GM18873 (cell line): ENCODE results near the gene FDXR.
"Not testable (repeated sequence)": the region's sequence is repeated elsewhere in the genome, so short reads cannot be mapped to it uniquely, and the experiment has no call there.

Source experiments
- ATAC-seq: cut with Tn5 transposase; IDR thresholded peaks from one replicate; pipeline ENCODE4 v1.9.1; 2021; ENCODE audit warnings: mild to moderate bottlenecking, moderate library complexity, moderate number of reproducible peaks; ENCODE audit not compliant: unreplicated experiment, low FRiP score

The FDXR gene, protein sequence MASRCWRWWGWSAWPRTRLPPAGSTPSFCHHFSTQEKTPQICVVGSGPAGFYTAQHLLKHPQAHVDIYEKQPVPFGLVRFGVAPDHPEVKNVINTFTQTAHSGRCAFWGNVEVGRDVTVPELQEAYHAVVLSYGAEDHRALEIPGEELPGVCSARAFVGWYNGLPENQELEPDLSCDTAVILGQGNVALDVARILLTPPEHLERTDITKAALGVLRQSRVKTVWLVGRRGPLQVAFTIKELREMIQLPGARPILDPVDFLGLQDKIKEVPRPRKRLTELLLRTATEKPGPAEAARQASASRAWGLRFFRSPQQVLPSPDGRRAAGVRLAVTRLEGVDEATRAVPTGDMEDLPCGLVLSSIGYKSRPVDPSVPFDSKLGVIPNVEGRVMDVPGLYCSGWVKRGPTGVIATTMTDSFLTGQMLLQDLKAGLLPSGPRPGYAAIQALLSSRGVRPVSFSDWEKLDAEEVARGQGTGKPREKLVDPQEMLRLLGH

DNA sequence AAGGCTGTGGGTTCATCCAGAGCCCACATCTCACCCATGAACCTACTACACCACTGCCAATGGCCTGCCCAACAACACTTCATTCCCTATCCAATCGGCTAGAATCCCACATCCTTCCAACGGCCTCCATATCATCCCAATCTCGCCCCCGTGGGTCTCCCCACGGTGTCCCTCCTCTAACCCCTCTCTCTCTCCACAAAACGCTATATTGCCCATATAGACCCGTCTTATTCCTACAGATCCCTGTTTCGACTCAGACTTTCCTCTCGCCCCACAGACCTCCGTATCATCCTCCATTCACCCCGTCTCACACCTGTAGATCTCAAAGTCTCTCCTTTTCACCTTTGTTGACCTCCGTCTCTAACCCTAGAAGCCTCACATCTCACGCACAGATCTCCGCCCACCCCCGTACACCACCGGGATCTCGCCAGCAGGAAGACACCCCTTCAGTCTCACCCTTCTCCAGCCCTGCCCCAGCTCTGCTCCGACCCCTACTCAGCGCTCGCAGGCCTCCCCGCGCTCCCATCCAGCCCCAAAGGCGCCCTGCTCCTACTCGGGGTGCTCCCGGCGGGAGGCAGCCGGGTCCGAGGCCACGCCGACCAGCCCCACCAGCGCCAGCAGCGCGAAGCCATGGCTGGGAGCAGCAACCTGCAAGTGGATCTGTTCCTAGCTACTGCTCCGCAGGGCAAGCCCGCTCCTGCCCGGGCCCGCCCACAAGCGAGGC is at the start of gene FDXR:
FDXR (minus strand) TSS at position 682 of the 724 bp plus-strand sequence; CDS start at position 632, 50 bp downstream.
- peak; percentile 18 for ATAC-seq

DNA sequence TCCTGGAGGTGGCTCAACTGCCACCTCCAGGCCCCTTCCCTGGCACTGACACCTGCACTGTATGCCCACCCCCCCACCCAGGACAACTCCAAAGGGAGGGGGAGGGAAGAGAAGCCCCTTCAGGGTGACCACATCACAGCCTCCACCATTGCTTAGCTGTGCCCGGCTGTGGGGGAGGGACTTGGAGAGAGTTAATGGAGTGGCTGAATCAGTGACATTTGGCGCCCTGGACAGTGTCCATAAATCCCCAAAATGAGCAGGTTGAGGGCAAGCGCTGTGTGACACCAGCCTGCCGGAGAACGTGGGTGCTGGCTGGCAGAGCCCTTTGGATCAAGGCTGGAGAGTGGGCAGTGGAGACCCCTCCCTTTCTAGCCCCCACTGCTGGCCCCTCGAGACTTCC is 49.4 kb upstream of the FDXR start:
- no peak for ATAC-seq

DNA sequence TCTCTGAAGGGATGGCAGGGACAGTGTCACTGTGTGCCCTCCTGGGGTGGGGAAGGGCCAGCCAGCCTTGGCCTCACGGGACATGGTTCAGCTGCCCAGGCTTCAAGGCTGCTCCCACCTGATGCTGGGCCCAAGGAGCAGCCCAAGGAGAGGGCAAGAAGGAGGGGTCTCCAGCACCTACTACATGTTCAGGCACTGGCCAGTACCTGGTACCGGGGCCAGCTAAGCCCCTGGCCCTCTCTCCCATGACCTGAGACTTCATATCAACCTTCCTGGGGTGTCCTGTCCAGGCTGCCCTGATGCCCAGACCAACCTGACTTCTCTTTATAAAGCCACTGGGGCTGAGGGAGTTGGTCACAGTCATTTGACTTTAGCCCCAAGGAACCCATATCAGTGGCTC is 49.0 kb upstream of the FDXR start:
- ATAC-seq: no peak

DNA sequence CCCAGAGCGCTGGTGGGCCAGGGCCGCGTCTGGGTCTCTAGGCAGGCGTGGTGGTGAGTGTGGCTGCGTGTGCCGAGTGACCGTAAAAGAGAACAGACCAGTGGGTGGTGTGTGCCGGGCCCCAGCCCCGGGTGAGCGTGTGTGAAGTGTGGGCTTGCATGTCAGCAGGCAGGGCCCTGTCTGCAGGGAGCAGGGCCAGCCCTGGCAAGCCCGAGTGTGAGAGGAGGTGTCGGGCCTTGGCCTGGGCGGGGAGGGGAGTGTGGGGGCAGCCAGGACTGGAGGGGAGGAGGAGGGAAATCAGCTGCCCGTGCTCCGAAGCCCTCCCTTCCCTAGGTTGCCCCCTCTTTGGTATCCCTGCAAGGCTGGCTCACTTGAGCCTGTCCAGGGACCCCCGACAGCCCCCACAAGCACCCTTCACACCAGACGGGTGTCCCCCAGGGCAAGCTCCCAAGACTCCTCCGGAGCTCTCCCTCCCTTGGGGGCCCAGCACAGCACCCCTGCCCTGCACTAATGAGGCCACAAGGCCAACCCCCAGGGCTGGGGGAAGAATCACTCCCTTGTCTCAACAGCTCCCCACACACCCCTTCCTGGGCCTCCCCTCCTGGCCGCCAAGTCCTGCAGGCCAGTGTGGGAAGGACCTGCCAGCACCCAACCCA is 48.4 kb upstream of the FDXR start:
- no peak for ATAC-seq

DNA sequence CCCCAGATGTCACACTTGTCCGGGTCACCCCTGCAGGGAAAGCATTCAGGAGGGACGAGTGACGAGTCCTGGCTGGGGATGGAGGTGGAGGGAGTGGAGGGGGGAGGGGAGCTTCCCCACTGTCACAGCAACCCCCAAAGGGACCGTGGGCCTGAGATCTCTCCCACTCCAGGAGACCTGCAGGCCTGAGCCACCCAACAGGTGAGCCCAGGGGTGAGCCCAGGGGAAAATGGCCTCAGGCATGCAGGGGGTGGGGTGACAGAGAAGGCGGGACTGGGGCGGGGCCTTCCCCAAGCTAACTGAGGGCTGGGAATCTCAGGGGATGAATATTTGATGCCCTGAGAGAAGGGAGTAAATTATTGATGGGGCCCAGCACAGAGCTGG is 47.8 kb upstream of the FDXR start:
- no peak for ATAC-seq

DNA sequence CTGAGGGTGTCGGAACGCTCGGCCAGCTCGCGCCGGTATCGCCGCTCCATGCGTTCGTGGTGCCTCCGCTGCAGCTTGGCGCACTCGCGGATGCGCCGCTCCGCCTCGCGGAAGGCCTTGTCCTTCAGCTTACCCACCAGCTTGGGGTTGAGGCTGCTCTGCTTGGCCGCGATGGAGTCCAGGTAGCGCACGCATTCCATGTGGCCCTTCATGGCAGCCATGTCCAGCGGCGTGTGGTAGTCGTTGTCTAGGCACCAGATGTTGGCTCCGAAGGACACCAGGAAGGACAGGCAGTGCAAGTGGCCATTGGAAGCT is 47.5 kb upstream of the FDXR start:
- no peak for ATAC-seq

DNA sequence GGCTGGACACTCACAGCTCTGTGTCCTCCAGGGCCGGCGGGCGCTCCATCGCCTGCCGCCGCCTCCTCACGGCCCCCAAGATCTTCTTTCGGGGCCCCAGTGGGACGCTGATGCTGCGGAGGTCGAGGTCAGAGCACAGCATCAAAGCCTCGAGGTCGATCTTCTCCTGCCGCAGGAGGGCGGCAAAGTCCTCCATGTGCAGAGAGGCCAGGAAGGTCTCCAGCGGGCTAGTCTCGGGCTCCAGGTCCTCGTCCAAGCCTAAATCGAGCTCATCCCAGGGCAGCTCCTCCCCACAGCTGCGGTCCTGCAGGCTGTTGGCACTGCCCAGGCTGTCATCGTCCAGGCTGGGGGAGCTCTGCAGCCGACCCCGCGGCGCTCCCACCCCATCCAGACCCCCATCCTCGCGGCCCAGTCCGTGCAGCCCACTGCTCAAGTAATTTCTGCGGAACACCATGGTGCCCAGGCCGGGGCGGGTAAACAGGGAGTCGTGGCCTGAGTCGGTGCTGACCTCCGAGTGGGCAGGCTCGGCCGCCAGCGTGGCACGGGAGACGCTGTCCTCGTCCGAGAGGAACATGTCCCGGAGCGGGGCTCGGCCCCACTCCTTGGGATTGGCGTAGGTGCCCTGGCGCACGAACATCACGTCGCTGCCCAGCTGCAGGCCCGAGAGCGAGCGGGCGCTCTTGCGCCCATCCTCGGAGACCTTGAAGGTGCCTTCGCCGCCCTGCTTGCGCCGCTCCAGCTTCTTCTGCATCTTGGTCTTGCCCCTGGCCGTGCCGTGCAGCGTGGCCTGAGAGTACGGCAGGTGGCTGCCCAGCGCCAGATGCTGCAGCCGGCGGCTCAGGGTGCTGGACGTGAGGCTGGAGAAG is 46.9 kb upstream of the FDXR start:
- ATAC-seq: no peak

DNA sequence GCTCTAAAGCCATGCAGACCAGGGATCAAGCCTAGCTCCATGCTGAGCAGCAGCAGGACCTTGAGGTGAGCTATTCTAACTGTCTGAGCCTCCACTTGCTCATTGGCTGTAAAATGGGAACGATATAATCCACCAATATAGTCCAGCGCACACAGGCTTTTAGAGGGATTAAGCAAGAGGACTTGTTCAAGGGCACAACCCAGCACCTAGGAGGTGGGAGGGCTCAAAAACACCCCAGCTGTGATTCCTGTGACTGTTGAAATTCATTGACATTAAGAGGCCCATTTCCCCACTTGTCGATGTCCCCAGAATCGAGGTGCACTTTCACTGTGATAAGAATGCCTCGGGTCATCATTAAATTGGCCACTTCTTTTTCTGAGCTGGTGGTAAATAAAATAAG is 46.1 kb upstream of the FDXR start:
- ATAC-seq: no peak

DNA sequence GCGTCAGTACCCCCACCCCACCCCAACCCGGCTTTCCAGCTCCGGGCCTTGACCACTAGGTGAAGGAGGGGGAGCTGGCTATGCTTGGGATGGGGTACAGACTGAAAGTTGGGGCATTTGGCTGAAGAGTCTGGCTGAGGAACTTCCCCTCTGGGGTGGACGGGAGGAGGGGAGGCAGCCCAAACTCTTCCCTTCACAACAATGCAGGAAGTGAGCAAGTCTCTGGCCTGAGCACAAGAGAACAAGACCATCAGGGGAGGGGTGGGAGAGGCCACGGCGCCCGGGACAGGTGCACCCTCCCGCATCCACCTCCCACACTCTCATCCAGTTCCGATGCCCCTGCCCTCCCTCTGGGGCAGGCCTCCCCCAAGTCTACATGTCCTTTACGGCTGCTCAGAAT is 44.6 kb upstream of the FDXR start:
- no peak for ATAC-seq

DNA sequence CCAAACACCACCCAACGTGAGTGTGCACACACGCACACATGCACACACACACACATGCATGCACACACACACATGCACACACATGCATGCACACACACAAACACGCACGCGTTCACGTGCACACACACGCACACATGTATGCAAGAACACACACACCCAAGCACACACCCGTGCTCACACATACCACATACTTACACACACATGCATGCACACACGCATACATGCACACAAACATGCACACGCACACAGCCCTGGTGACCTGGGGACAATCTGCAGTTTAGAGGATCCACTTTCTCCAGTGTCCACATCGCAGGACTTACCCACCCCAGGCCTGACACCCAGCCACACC is 44.0 kb upstream of the FDXR start:
- no peak for ATAC-seq

DNA sequence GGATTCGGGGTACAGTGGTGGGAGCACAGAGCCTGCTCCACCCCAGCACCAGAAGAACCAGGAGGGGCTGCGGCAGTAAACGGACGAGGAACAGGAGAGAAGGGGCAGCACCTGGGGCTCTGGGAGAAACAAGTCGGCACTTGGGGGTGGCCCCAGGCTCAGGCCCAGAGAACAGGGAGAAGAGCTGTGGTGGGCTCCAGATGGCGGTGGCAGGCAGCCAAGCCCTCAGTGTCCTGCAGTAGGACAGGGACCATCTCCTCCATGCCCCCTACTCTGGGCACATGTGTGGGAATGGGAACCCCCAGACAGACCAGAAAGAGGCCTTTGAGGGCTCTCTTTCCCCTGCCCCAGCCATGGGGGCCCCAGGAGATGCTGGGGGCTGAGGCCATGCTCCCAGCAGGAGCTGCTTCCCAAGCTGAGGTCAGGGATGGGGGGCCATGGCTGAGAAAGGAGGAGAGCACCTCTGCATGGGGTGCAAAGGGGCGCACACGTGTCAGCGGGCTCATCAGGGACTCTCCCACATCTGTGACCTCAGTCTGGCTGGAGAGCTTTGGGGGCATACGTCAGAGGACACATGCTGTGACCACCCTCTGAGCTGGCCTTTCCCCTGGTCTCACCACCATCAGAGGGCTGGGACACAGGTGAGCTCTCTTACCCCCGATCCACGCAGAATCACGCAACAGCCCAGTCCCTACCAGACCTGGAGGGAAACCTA is 43.5 kb upstream of the FDXR start:
- no peak for ATAC-seq

DNA sequence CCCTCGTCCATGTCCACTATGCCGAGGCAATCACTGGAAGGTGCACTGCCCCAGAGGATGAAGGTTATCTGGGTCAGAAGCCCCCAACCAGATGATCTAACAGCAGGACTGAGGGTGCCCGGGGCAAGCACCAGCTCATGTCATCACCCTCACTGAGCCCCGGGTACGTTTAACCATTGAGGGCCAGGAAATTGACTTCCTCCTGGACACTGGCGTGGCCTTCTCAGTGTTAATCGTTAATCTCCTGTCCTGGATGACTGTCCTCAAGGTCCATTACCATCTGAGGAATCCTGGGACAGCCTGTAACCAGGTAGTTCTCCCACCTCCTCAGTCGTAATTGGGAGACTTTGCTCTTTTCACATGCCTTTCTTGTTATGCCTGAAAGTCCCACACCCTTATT is 38.6 kb upstream of the FDXR start:
- ATAC-seq: not testable (repeated sequence)

DNA sequence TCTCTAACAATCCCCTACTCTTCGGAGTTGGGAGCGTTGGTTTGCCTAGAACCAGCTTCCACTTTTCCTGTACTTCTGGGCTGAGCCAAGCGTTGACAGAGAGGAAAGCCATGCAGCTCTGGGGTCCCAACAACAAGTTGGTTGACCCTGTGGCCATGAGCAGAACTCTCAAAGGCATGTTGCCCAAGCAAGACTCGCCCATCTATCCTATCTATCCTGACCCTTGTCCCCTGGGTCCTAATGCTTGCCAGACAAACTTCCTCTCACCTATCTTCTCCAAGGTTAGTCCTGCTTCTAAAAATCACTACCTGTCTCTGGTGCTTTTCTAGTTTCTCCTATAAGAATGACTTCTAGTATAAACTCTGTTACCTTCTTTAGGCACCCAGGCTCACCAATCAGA is 36.3 kb upstream of the FDXR start:
- ATAC-seq: not testable (repeated sequence)

DNA sequence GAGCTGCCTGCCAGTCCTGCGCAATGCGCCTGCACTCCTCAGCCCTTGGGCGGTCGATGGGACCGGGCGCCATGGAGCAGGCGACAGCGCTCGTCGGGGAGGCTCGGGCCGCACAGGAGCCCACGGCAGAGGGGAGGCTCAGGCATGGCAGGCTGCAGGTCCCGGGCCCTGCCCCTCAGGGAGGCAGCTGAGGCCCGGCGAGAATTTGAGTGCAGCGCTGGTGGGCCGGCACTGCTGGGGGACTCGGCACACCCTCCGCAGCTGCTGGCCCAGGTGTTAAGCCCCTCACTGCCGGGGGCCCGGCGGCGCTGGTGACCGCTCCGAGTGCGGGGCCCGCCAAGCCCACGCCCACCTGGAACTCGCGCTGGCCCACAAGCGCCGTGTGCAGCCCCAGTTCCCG is 34.2 kb upstream of the FDXR start:
- no peak for ATAC-seq

DNA sequence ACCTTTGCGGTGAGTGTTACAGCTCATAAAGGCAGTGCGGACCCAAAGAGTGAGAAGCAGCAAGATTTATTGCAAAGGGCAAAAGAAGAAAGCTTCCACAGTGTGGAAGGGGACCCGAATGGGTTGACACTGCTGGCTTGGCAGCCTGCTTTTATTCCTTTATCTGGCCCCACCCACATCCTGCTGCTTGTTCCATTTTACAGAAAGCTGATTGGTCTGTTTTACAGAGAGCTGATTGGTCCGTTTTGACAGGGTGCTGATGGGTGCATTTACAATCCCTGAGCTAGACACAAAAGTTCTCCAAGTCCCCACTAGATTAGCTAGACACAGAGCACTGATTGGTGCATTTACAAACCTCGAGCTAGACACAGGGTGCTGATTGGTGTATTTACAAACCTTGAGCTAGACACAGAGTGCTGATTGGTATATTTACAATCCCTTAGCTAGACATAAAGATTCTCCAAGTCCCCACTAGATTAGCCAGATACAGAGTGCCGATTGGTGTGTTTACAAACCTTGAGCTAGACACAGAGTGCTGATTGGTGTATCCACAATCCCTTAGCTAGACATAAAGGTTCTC is 33.5 kb upstream of the FDXR start:
- not testable (repeated sequence) for ATAC-seq

DNA sequence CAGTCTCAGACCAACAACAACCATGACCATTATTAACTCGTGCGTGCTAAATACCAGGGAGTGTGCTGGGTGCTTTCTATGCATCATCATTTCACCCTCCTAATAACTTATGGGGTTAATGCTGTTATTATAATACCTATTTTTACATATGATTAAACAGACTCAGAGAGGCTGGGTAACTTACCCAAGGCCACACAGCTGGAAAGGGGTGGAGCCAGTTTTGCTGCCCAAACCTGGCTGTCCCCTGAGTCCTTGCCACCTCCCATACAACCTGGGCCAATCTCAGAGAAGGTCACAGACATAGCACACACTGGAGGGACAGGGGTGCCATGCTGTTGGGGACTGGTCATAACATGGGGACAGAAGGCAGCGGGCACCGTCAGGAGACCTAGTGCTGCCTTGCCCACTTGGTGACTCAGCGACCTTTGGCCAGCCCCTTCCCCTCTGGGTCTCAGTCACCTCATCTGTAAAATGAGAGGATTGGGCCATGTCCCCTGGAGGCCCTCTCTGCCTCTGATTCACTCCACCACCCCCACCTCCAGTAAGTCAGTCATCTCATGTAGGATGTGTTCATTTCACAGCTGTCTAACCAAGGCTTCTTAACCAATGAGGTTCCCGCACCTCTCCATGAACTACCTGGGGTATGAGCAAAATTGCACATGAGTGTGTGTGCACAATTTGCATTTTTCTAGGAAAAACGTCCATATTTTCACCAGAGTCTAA is 32.1 kb upstream of the FDXR start:
- ATAC-seq: no peak

DNA sequence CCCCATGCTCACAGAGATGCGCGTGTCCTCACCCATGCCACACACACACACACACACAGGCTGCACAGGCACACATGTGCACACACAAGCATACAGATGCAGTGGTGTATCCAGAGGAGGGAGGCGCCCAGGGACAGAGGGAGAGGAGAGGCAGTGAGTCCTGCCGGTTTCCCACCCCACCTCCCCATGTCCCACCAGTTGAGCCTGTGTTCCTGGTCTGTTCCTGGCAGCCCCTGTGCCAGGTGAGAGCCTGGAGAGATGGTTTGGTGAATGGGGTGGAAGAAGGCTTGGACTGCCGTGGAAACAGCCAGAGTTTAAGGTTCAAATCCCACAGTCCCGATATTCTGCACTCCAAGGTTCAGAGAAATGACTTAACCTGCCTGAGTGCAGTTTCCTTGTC is 30.9 kb upstream of the FDXR start:
- no peak for ATAC-seq

DNA sequence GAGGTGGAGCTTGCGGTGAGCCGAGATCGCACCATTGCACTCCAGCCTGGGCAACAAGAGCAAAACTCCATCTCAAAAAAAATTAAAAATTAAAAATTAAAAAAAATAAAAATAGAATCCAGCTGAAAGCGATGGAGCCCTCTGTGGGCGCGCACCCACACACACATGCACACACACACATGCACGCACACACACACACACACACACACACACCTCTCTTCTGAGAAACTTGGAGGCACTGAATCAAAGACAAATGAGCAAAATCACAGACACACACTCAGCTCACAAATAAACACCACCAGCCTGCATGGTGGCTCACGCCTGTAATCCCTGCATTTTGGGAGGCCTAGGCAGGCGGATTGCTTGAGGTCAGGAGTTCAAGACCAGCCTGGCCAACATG is 30.2 kb upstream of the FDXR start:
- no peak for ATAC-seq
